NCI-H460 (cell line): ENCODE data around the gene UNK. TPM values are rescaled to one million over a fixed set of nuclear protein-coding genes. Genes with fewer than 3 reads are reported as not detected.
"Not testable (repeated sequence)": the region's sequence is repeated elsewhere in the genome, so short reads cannot be mapped to it uniquely, and the experiment has no call there.

Experiments used
- DNase-seq: peaks from one replicate; pipeline ENCODE4 v3.0.0-alpha.2; 2016; ENCODE audit warnings: low read depth; ENCODE audit errors: extremely low read depth
- total RNA-seq: library from RNA; depleted of rRNA; stranded (reverse); fragments of >200 nt; shearing (Covaris generic); gene quantifications from 2 replicates; pipeline ENCODE4 v1.2.3, GENCODE V29; 2014

Gene UNK
- total RNA-seq, 1 experiment from 2014 or later = 33.8 TPM

GRCh38 chr17:75754378-75755204, 30.0 kb upstream of the UNK start:
- no peak for DNase-seq

GRCh38 chr17:75755205-75755901, 29.3 kb upstream of the UNK start:
- no peak for DNase-seq

- no peak for DNase-seq
Observed at GRCh38 chr17:75755990-75756389, 28.6 kb upstream of the UNK start.

- no peak for DNase-seq
Observed at GRCh38 chr17:75756451-75757085, 28.0 kb upstream of the UNK start.

- DNase-seq = no peak
Observed at GRCh38 chr17:75757086-75757681, 27.4 kb upstream of the UNK start.

- DNase-seq = no peak
Observed at GRCh38 chr17:75758131-75758905, 26.3 kb upstream of the UNK start.

GRCh38 chr17:75759457-75759856, 25.1 kb upstream of the UNK start:
- DNase-seq = no peak

GRCh38 chr17:75759978-75760640, 24.5 kb upstream of the UNK start:
- not testable (repeated sequence) for DNase-seq

- DNase-seq = no peak
Observed at GRCh38 chr17:75762513-75763268, 21.9 kb upstream of the UNK start.

GRCh38 chr17:75763269-75763607, 21.4 kb upstream of the UNK start:
- no peak for DNase-seq

- DNase-seq = no peak
Observed at GRCh38 chr17:75763613-75764416, 20.8 kb upstream of the UNK start.

GRCh38 chr17:75764417-75764710, 20.2 kb upstream of the UNK start:
- DNase-seq = no peak

GRCh38 chr17:75764711-75765421, 19.7 kb upstream of the UNK start, which contains the start of gene GALK1:
Gene GALK1, minus strand, starts transcription at chr17:75765192. Its CDS starts 56 bp downstream, at chr17:75765136.
- DNase-seq = no peak

- no peak for DNase-seq
Observed at GRCh38 chr17:75765981-75766380, 18.6 kb upstream of the UNK start.

GRCh38 chr17:75767881-75768280, 16.7 kb upstream of the UNK start:
- no peak for DNase-seq

GRCh38 chr17:75769536-75769935, 15.1 kb upstream of the UNK start:
- DNase-seq = no peak

GRCh38 chr17:75771334-75772281, 13.0 kb upstream of the UNK start:
- no peak for DNase-seq
